CD4-positive, CD25-positive, alpha-beta regulatory T cell (primary cell): ENCODE measurements around the gene CBL. TPM values are rescaled to one million over a fixed set of nuclear protein-coding genes. Genes with fewer than 3 reads are reported as not detected.

Source experiments
- ATAC-seq, 2 donors: fragments of 150-1000 bp; cut with Tn5 transposase; one replicate each; pipeline ENCODE4 v1.10.0; 2021; ENCODE audit warnings: low read depth in 2 of 2, moderate number of reproducible peaks in 2 of 2, moderate library complexity in 1 of 2
- DNase-seq, 3 donors: peaks; one replicate each; pipeline versions ENCODE4 v3.0.0 to v3.0.0-alpha.2; 2012 to 2022; ENCODE audit warnings: mixed read lengths in 1 of 3
- H3K27ac ChIP-seq: one replicate; pipeline ENCODE4 v1.7.0; 2013; ENCODE audit warnings: mild to moderate bottlenecking, low read length; ENCODE audit not compliant: insufficient read depth, poor library complexity, severe bottlenecking
- H3K27me3 ChIP-seq: one replicate; pipeline ENCODE4 v1.7.0; 2013; ENCODE audit warnings: low read length; ENCODE audit not compliant: control insufficient read depth, insufficient read depth
- H3K36me3 ChIP-seq: one replicate; pipeline ENCODE4 v1.7.0; 2013; ENCODE audit warnings: mild to moderate bottlenecking, low read length, moderate library complexity; ENCODE audit not compliant: control insufficient read depth, insufficient read depth
- H3K4me1 ChIP-seq: 2 replicates; pipeline ENCODE4 v1.7.0; 2013; ENCODE audit warnings: mild to moderate bottlenecking, low read length; ENCODE audit not compliant: insufficient read depth, control insufficient read depth, poor library complexity, severe bottlenecking
- H3K4me3 ChIP-seq: one replicate; pipeline ENCODE4 v1.7.0; 2013; ENCODE audit warnings: low read depth, mild to moderate bottlenecking, low read length, moderate library complexity
- H3K9me3 ChIP-seq, 2 experiments: 1 replicate in 1 of 2; 2 replicates in 1 of 2; pipeline ENCODE4 v1.7.0; 2013; ENCODE audit warnings: low read length in 2 of 2, mild to moderate bottlenecking in 1 of 2, moderate library complexity in 1 of 2; ENCODE audit not compliant: control insufficient read depth in 2 of 2
- H3K27ac Mint-ChIP-seq, 3 donors: one replicate each; pipeline ENCODE4 v1.8.0; 2020 to 2022; ENCODE audit warnings: mild to moderate bottlenecking in 3 of 3, mixed read lengths in 3 of 3, moderate library complexity in 2 of 3
- H3K27me3 Mint-ChIP-seq: one replicate; pipeline ENCODE4 v1.8.0; 2022; ENCODE audit warnings: mild to moderate bottlenecking, mixed read lengths
- H3K36me3 Mint-ChIP-seq: one replicate; pipeline ENCODE4 v1.8.0; 2020; ENCODE audit warnings: mixed read lengths
- H3K4me1 Mint-ChIP-seq, 4 donors: one replicate each; pipeline ENCODE4 v1.8.0; 2020 to 2022; ENCODE audit warnings: mixed read lengths in 4 of 4, mild to moderate bottlenecking in 1 of 4
- H3K4me3 Mint-ChIP-seq, 4 donors: one replicate each; pipeline ENCODE4 v1.8.0; 2020 to 2022; ENCODE audit warnings: mild to moderate bottlenecking in 4 of 4, mixed read lengths in 4 of 4, moderate library complexity in 3 of 4
- H3K9me3 Mint-ChIP-seq, 7 donors: one replicate each; pipeline ENCODE4 v1.8.0; 2020 to 2022; ENCODE audit warnings: mixed read lengths in 7 of 7, mild to moderate bottlenecking in 3 of 7, moderate library complexity in 2 of 7
- polyA plus RNA-seq, 4 donors: library from polyadenylated mRNA; unstranded; fragments of 300-500 nt; fragmentation: Illumina TruSeq; gene quantifications; one replicate each; pipeline ENCODE4 v1.2.3, GENCODE V29; 2021
- total RNA-seq: library from RNA; stranded (reverse); gene quantifications from one replicate; pipeline ENCODE4 v1.2.3, GENCODE V29; 2022

Gene CBL
- total and polyA plus RNA-seq, 5 donors from 2014 or later = 7.9 to 35.6 (median 9.1) TPM

GRCh38 chr11:119307219-119307618 lies 101.1 kb downstream of the CBL start:
- Histone ChIP-seq H3K4me1 (peaks cover 19% of the 10 kb centered on the region), H3K9me3 (no peaks in the 10 kb centered on the region), H3K27me3 (no peaks in the 10 kb centered on the region), H3K27ac (peak overlapping the region; percentile 45), H3K4me3 (no peak overlapping the region), H3K36me3 (peaks cover 27% of the 10 kb centered on the region)
- H3K27me3 Mint-ChIP-seq = no peaks in the 10 kb centered on the region
- H3K4me3 Mint-ChIP-seq = no peak overlapping the region
- no peaks in the 10 kb centered on the region for H3K9me3 Mint-ChIP-seq
- DNase-seq (no peak), ATAC-seq (no peak)
- H3K27ac Mint-ChIP-seq = peak overlapping the region; percentile 80 to 98 (median 92)
- peaks cover 8 to 30% (median 20%) of the 10 kb centered on the region in 4 donors for H3K4me1 Mint-ChIP-seq
- peaks cover 20% of the 10 kb centered on the region for H3K36me3 Mint-ChIP-seq

GRCh38 chr11:119307974-119308373 lies 101.8 kb downstream of the CBL start:
- no peak overlapping the region for H3K4me3 Mint-ChIP-seq
- no peaks in the 10 kb centered on the region for H3K27me3 ChIP-seq
- no peaks in the 10 kb centered on the region for H3K9me3 Mint-ChIP-seq
- DNase-seq = no peak
- H3K27ac Mint-ChIP-seq = no peak overlapping the region
- H3K27me3 Mint-ChIP-seq = no peaks in the 10 kb centered on the region
- no peak for ATAC-seq
- H3K4me1 Mint-ChIP-seq = peaks cover 8 to 30% (median 20%) of the 10 kb centered on the region in 4 donors
- H3K9me3 ChIP-seq = no peaks in the 10 kb centered on the region
- H3K4me1 ChIP-seq = peaks cover 19% of the 10 kb centered on the region
- no peak overlapping the region for H3K4me3 ChIP-seq
- H3K36me3 ChIP-seq = peaks cover 20% of the 10 kb centered on the region
- peaks cover 16% of the 10 kb centered on the region for H3K36me3 Mint-ChIP-seq
- peak overlapping the region; percentile 45 for H3K27ac ChIP-seq

- Histone ChIP-seq H3K9me3 (no peaks in the 10 kb centered on the region), H3K4me3 (no peak overlapping the region), H3K27me3 (no peaks in the 10 kb centered on the region), H3K27ac (no peak overlapping the region), H3K4me1 (peaks cover 20% of the 10 kb centered on the region), H3K36me3 (peaks cover 7% of the 10 kb centered on the region)
- Mint-ChIP-seq H3K4me3 (no peak overlapping the region), H3K27ac (no peak overlapping the region), H3K27me3 (peaks cover 8% of the 10 kb centered on the region), H3K9me3 (no peaks in the 10 kb centered on the region), H3K36me3 (peaks cover 7% of the 10 kb centered on the region), H3K4me1 (peaks cover 8 to 31% (median 19%) of the 10 kb centered on the region in 4 donors)
- DNase-seq = no peak
- ATAC-seq = no peak
Observed at GRCh38 chr11:119309411-119309810, 103.3 kb downstream of the CBL start.

GRCh38 chr11:119309953-119310681 lies 104.0 kb downstream of the CBL start:
- ATAC-seq (no peak), DNase-seq (no peak)
- H3K4me3 ChIP-seq = no peak overlapping the region
- H3K27me3 ChIP-seq = no peaks in the 10 kb centered on the region
- H3K4me1 ChIP-seq = peaks cover 24% of the 10 kb centered on the region
- H3K4me1 Mint-ChIP-seq = peaks cover 8 to 33% (median 17%) of the 10 kb centered on the region in 4 donors
- no peak overlapping the region for H3K4me3 Mint-ChIP-seq
- no peaks in the 10 kb centered on the region for H3K9me3 ChIP-seq
- peaks cover 6% of the 10 kb centered on the region for H3K36me3 ChIP-seq
- H3K27ac ChIP-seq = no peak overlapping the region
- H3K27ac Mint-ChIP-seq = no peak overlapping the region
- peaks cover 6% of the 10 kb centered on the region for H3K36me3 Mint-ChIP-seq
- no peaks in the 10 kb centered on the region for H3K9me3 Mint-ChIP-seq
- H3K27me3 Mint-ChIP-seq = peaks cover 8% of the 10 kb centered on the region

GRCh38 chr11:119310682-119311052 lies 104.5 kb downstream of the CBL start:
- H3K4me1 ChIP-seq = peaks cover 26% of the 10 kb centered on the region
- Mint-ChIP-seq H3K9me3 (no peaks in the 10 kb centered on the region), H3K36me3 (peaks cover 3% of the 10 kb centered on the region), H3K27ac (no peak overlapping the region), H3K27me3 (peaks cover 8% of the 10 kb centered on the region), H3K4me1 (peaks cover 2 to 33% (median 12%) of the 10 kb centered on the region in 4 donors), H3K4me3 (no peak overlapping the region)
- no peak overlapping the region for H3K27ac ChIP-seq
- H3K4me3 ChIP-seq = no peak overlapping the region
- ATAC-seq (no peak), DNase-seq (no peak)
- no peaks in the 10 kb centered on the region for H3K27me3 ChIP-seq
- H3K9me3 ChIP-seq = no peaks in the 10 kb centered on the region
- H3K36me3 ChIP-seq = peaks cover 6% of the 10 kb centered on the region

GRCh38 chr11:119314726-119315125 lies 108.6 kb downstream of the CBL start:
- H3K4me3 ChIP-seq = no peak overlapping the region
- peaks cover 44% of the 10 kb centered on the region for H3K4me1 ChIP-seq

GRCh38 chr11:119315131-119316015 lies 109.2 kb downstream of the CBL start:
- Histone ChIP-seq H3K27ac (no peak overlapping the region), H3K9me3 (no peaks in the 10 kb centered on the region), H3K4me1 (peaks cover 46% of the 10 kb centered on the region), H3K27me3 (no peaks in the 10 kb centered on the region), H3K4me3 (peak overlapping the region; percentile 44), H3K36me3 (no peaks in the 10 kb centered on the region)
- no peaks in the 10 kb centered on the region for H3K9me3 Mint-ChIP-seq
- peak overlapping the region; percentile 75 to 89 (median 82) for H3K4me3 Mint-ChIP-seq
- ATAC-seq (peak; percentile 66 to 76), DNase-seq (peak; percentile 45 to 81 (median 57))
- H3K36me3 Mint-ChIP-seq = no peaks in the 10 kb centered on the region
- peak overlapping the region; percentile 46 to 87 (median 47) for H3K27ac Mint-ChIP-seq
- H3K4me1 Mint-ChIP-seq = peaks cover 0 to 40% (median 8%) of the 10 kb centered on the region in 4 donors
- peaks cover 23% of the 10 kb centered on the region for H3K27me3 Mint-ChIP-seq

More at GRCh38 chr11:119314726-119315125, 108.6 kb downstream of the CBL start:
- Histone ChIP-seq H3K27ac (no peak overlapping the region), H3K9me3 (no peaks in the 10 kb centered on the region), H3K36me3 (no peaks in the 10 kb centered on the region), H3K27me3 (no peaks in the 10 kb centered on the region)
- H3K4me1 Mint-ChIP-seq = peaks cover 0 to 36% (median 7%) of the 10 kb centered on the region in 4 donors
- ATAC-seq (no peak), DNase-seq (no peak)
- peak overlapping the region in 3 of 4 donors; percentile 75 to 85 (median 78) for H3K4me3 Mint-ChIP-seq
- H3K27ac Mint-ChIP-seq = no peak overlapping the region
- no peaks in the 10 kb centered on the region for H3K36me3 Mint-ChIP-seq
- H3K27me3 Mint-ChIP-seq = peaks cover 23% of the 10 kb centered on the region
- H3K9me3 Mint-ChIP-seq = no peaks in the 10 kb centered on the region
